IMR-90 (cell line): ENCODE measurements around the gene LHPP. TPM values are rescaled to one million over a fixed set of nuclear protein-coding genes. Genes with fewer than 3 reads are reported as not detected.

ENCODE experiments used
- ATAC-seq: fragments of 200-7000 bp; cut with Tn5 transposase; 2 replicates; pipeline ENCODE4 v1.9.1; 2020; ENCODE audit warnings: low read depth, mild to moderate bottlenecking, moderate library complexity
- BruUV-seq: library from RNA; stranded (reverse); fragments of 400-500 nt; replicated peaks from 2 replicates; lab custom pipeline; 2021; lab: Mats Ljungman, UMichigan
- CTCF ChIA-PET: fragments of 300-600 bp; formaldehyde crosslinking; extraction: SDS; loops from one replicate; lab custom pipeline; 2021; ENCODE audit warnings: antibody characterized with exemption; lab: Yijun Ruan, JAX
- POLR2A ChIA-PET: fragments of 300-600 bp; sonication (Branson Sonifier 250); formaldehyde crosslinking; loops from one replicate; lab custom pipeline; 2022; ENCODE audit warnings: antibody characterized with exemption; ENCODE audit not compliant: unreplicated experiment; lab: Charles Lee
- DNase-seq: peaks from one replicate; pipeline ENCODE4 v3.0.0; 2013
- H2AFZ ChIP-seq: replicated peaks from 2 replicates; pipeline ENCODE3; 2013; ENCODE audit warnings: low read length, mild to moderate bottlenecking; ENCODE audit not compliant: poor library complexity
- H2AK5ac ChIP-seq: 2 replicates; pipeline ENCODE4 v1.6.1; 2013; ENCODE audit warnings: low read depth, low read length, inconsistent platforms
- H2AK9ac ChIP-seq: replicated peaks from 2 replicates; pipeline ENCODE3; 2013; ENCODE audit warnings: mild to moderate bottlenecking, low read depth, low read length, moderate library complexity; ENCODE audit not compliant: poor library complexity
- H2BK120ac ChIP-seq: 2 replicates; pipeline ENCODE4 v1.6.1; 2013; ENCODE audit warnings: low read depth, low read length, inconsistent platforms
- H2BK15ac ChIP-seq: 3 replicates; pipeline ENCODE4 v1.6.1; 2013; ENCODE audit warnings: low read depth, low read length, inconsistent platforms
- H2BK20ac ChIP-seq: 2 replicates; pipeline ENCODE4 v1.6.1; 2013; ENCODE audit warnings: low read depth, mild to moderate bottlenecking, inconsistent platforms, low read length, moderate library complexity
- H2BK5ac ChIP-seq: 2 replicates; pipeline ENCODE4 v1.6.1; 2013; ENCODE audit warnings: mild to moderate bottlenecking, low read depth, low read length, inconsistent platforms; ENCODE audit not compliant: poor library complexity, severe bottlenecking
- H3K14ac ChIP-seq: replicated peaks from 2 replicates; pipeline ENCODE4 v1.6.1; 2013; ENCODE audit warnings: low read depth, low read length, inconsistent platforms
- H3K18ac ChIP-seq: 2 replicates; pipeline ENCODE4 v1.6.1; 2013; ENCODE audit warnings: low read depth, low read length, control low read depth
- H3K23ac ChIP-seq: 2 replicates; pipeline ENCODE4 v1.6.1; 2013; ENCODE audit warnings: low read depth, low read length, inconsistent platforms
- H3K27ac ChIP-seq: 2 replicates; pipeline ENCODE4 v1.5.1; 2013; ENCODE audit warnings: mild to moderate bottlenecking, control low read depth, low read length; ENCODE audit not compliant: insufficient read depth
- H3K27me3 ChIP-seq: 2 replicates; pipeline ENCODE4 v1.6.1; 2013; ENCODE audit warnings: low read length; ENCODE audit not compliant: control insufficient read depth, insufficient read depth
- H3K36me3 ChIP-seq: 2 replicates; pipeline ENCODE4 v1.6.1; 2013; ENCODE audit warnings: low read length, mixed read lengths; ENCODE audit not compliant: control insufficient read depth, insufficient read depth
- H3K4ac ChIP-seq: 2 replicates; pipeline ENCODE4 v1.6.1; 2013; ENCODE audit warnings: low read depth, low read length, inconsistent platforms
- H3K4me1 ChIP-seq: 2 replicates; pipeline ENCODE4 v1.6.1; 2013; ENCODE audit warnings: low read length, mixed read lengths; ENCODE audit not compliant: control insufficient read depth, insufficient read depth
- H3K4me2 ChIP-seq: 2 replicates; pipeline ENCODE4 v1.6.1; 2013; ENCODE audit warnings: low read depth, mild to moderate bottlenecking, control low read depth, low read length, moderate library complexity
- H3K4me3 ChIP-seq: 2 replicates; pipeline ENCODE4 v1.5.1; 2013; ENCODE audit warnings: low read depth, mild to moderate bottlenecking, control low read depth, low read length, moderate library complexity; ENCODE audit not compliant: insufficient read depth
- H3K56ac ChIP-seq: 2 replicates; pipeline ENCODE4 v1.6.1; 2013; ENCODE audit warnings: low read length, inconsistent platforms; ENCODE audit not compliant: insufficient read depth; ENCODE audit errors: extremely low read depth
- H3K79me1 ChIP-seq, 2 experiments: 2 replicates each; pipeline ENCODE4 v1.6.1; 2013; ENCODE audit warnings: low read length in 2 of 2, inconsistent platforms in 1 of 2, low read depth in 1 of 2
- H3K9ac ChIP-seq: 2 replicates; pipeline ENCODE4 v1.6.1; 2013; ENCODE audit warnings: low read depth, low read length, control low read depth
- H3K9me1 ChIP-seq: 2 replicates; pipeline ENCODE4 v1.6.1; 2013; ENCODE audit warnings: low read length, inconsistent platforms; ENCODE audit not compliant: insufficient read depth
- H3K9me3 ChIP-seq: 2 replicates; pipeline ENCODE4 v1.6.1; 2013; ENCODE audit warnings: low read length; ENCODE audit not compliant: control insufficient read depth, insufficient read depth
- H4K20me1 ChIP-seq: 2 replicates; pipeline ENCODE4 v1.6.1; 2013; ENCODE audit warnings: low read length, inconsistent platforms; ENCODE audit not compliant: insufficient read depth
- H4K5ac ChIP-seq: 2 replicates; pipeline ENCODE4 v1.6.1; 2013; ENCODE audit warnings: mild to moderate bottlenecking, low read depth, low read length, control low read depth
- H4K8ac ChIP-seq, 2 experiments: 2 replicates each; pipeline ENCODE4 v1.6.1; 2013; ENCODE audit warnings: low read depth in 2 of 2, low read length in 2 of 2, control low read depth in 1 of 2, inconsistent platforms in 1 of 2
- H4K91ac ChIP-seq: 2 replicates; pipeline ENCODE4 v1.6.1; 2013; ENCODE audit warnings: low read depth, low read length, inconsistent platforms; ENCODE audit not compliant: insufficient read depth
- CEBPB ChIP-seq: IDR thresholded peaks from 2 replicates; pipeline ENCODE4 v1.6.1; 2012; ENCODE audit warnings: low read depth, low read length, improper control_type of control experiment
- FOS ChIP-seq: fragments of 150-350 bp; IDR thresholded peaks from 2 replicates; pipeline ENCODE4 v1.6.1; 2016; ENCODE audit warnings: low read depth, low read length
- MAZ ChIP-seq: IDR thresholded peaks from 2 replicates; pipeline ENCODE4 v1.6.1; 2012; ENCODE audit warnings: low read depth, mild to moderate bottlenecking, low read length, improper control_type of control experiment, moderate library complexity, borderline replicate concordance
- MXI1 ChIP-seq: IDR thresholded peaks from 2 replicates; pipeline ENCODE4 v1.6.1; 2012; ENCODE audit warnings: low read depth, mild to moderate bottlenecking, low read length, moderate library complexity, borderline replicate concordance
- RAD21 ChIP-seq: IDR thresholded peaks from 2 replicates; pipeline ENCODE4 v1.6.1; 2012; ENCODE audit warnings: low read length, improper control_type of control experiment
- RCOR1 ChIP-seq: IDR thresholded peaks from 2 replicates; pipeline ENCODE4 v1.6.1; 2012; ENCODE audit warnings: mild to moderate bottlenecking, low read length, improper control_type of control experiment; ENCODE audit not compliant: insufficient replicate concordance
- RFX5 ChIP-seq: IDR thresholded peaks from 2 replicates; pipeline ENCODE4 v1.8.0; 2012; ENCODE audit warnings: low read depth, mild to moderate bottlenecking, low read length, moderate library complexity
- SMC3 ChIP-seq: fragments of 150-350 bp; IDR thresholded peaks from 2 replicates; pipeline ENCODE4 v1.6.1; 2016; ENCODE audit warnings: low read depth, mild to moderate bottlenecking, antibody characterized with exemption, low read length, moderate library complexity
- WGBS, 2 experiments: methylation state at CpG; one replicate each; pipeline versions ENCODE4 v1.1.5 to v1.1.7; 2013; ENCODE audit warnings: missing lambda C conversion rate in 2 of 2; ENCODE audit not compliant: insufficient read length in 1 of 2; ENCODE audit errors: extremely low coverage in 2 of 2; 5-methylcytosine and 5-hydroxymethylcytosine counted together
- dilution Hi-C: fragments of 300-500 bp; cut with HindIII; formaldehyde crosslinking; loops from one replicate; pipeline ENCODE4 v1.14.3; 2018; ENCODE audit warnings: low sequenced_read_pairs; ENCODE audit not compliant: unreplicated experiment
- in situ Hi-C: fragments of 300-500 bp; cut with MboI; formaldehyde crosslinking; loops from 3 replicates; pipeline ENCODE4 v1.14.3; 2019; ENCODE audit warnings: low sequenced_read_pairs, inconsistent platforms, mixed read lengths
- intact Hi-C: fragments of 100-400 bp; cut with micrococcal nuclease; formaldehyde crosslinking; loops from 2 replicates; pipeline ENCODE4 v1.10.0; 2022
- polyA plus RNA-seq, 3 experiments: library from polyadenylated mRNA; depleted of rRNA; stranded (reverse); fragments of >200 nt; gene quantifications; 2 replicates each; pipeline ENCODE4 v1.2.3, GENCODE V29; 2012; ENCODE audit warnings: low replicate concordance in 1 of 3
- total RNA-seq: library from RNA; depleted of rRNA; stranded (reverse); fragments of >200 nt; gene quantifications from 2 replicates; pipeline ENCODE4 v1.2.3, GENCODE V29; 2012
- TF ChIP-seq, protein P1 (sequence below): conservative IDR thresholded peaks from 2 replicates; pipeline ENCODE4 v1.5.1; 2012; ENCODE audit warnings: mild to moderate bottlenecking, low read depth, low read length, improper control_type of control experiment
- TF ChIP-seq, protein P2 (sequence below): fragments of 150-350 bp; IDR thresholded peaks from 2 replicates; pipeline ENCODE4 v1.6.1; 2017; ENCODE audit warnings: mild to moderate bottlenecking, antibody characterized with exemption, low read length, low read depth

LHPP gene
- total and polyA plus RNA-seq, 2 of the 4 experiments (the other 2 are of a cell fraction) = 2.7 to 8.3 TPM

DNA sequence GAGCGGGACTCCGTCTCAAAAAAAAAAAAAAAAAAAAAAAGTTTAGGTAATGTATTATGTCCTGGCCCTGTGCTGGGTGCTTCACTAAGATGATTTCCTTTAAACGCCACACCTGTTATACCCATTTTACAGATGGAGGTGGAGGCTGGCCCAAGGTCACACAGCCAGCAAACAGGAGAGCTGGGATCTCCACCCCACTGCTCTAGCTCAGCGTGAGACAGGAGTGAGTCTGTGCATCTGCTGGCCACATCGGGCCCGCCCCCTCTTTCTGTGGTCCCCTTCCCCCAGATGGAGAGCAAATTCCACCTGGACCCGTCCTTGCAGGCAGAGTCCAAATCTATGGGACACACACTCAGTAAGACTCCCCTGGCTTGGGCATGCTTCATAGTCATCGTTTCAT lies 51.0 kb downstream of the LHPP start:
- ChIA-PET POLR2A (no interaction called here), CTCF (interaction anchor here (1.5 kb wide), 1 partner anchor 18 kb away, joined by 3 read pairs; no protein-coding TSS in a partner anchor)
- Histone ChIP-seq H4K8ac (no peak overlapping the region), H2AK9ac (no peak overlapping the region), H3K36me3 (no peaks in the 10 kb centered on the region), H4K20me1 (no peaks in the 10 kb centered on the region), H4K5ac (no peak overlapping the region), H4K91ac (no peak overlapping the region), H3K4me1 (no peaks in the 10 kb centered on the region), H3K18ac (no peak overlapping the region), H3K14ac (no peak overlapping the region), H3K9ac (no peak overlapping the region), H2AFZ (no peak overlapping the region), H2BK5ac (no peak overlapping the region), H2BK120ac (no peak overlapping the region), H3K27me3 (peaks cover 2% of the 10 kb centered on the region; the same call in 1 of the 2 replicates), H2BK20ac (no peak overlapping the region), H3K4me2 (no peak overlapping the region), H3K56ac (no peak overlapping the region), H2AK5ac (no peak overlapping the region), H3K9me3 (no peaks in the 10 kb centered on the region), H3K4me3 (no peak overlapping the region), H3K4ac (no peak overlapping the region), H3K27ac (no peak overlapping the region), H3K9me1 (no peaks in the 10 kb centered on the region), H2BK15ac (no peak overlapping the region), H3K23ac (no peak overlapping the region), H3K79me1 (no peaks in the 10 kb centered on the region)
- ATAC-seq (no peak), DNase-seq (no peak)
- intact Hi-C loops = loop anchor here (10.0 kb wide), 1 partner anchor 1882 kb away; no protein-coding TSS in a partner anchor
- TF ChIP-seq, protein P1, sequence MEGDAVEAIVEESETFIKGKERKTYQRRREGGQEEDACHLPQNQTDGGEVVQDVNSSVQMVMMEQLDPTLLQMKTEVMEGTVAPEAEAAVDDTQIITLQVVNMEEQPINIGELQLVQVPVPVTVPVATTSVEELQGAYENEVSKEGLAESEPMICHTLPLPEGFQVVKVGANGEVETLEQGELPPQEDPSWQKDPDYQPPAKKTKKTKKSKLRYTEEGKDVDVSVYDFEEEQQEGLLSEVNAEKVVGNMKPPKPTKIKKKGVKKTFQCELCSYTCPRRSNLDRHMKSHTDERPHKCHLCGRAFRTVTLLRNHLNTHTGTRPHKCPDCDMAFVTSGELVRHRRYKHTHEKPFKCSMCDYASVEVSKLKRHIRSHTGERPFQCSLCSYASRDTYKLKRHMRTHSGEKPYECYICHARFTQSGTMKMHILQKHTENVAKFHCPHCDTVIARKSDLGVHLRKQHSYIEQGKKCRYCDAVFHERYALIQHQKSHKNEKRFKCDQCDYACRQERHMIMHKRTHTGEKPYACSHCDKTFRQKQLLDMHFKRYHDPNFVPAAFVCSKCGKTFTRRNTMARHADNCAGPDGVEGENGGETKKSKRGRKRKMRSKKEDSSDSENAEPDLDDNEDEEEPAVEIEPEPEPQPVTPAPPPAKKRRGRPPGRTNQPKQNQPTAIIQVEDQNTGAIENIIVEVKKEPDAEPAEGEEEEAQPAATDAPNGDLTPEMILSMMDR = no peak
- TF ChIP-seq RCOR1 = no peak
- TF ChIP-seq RFX5 = no peak
- TF ChIP-seq, protein P2, sequence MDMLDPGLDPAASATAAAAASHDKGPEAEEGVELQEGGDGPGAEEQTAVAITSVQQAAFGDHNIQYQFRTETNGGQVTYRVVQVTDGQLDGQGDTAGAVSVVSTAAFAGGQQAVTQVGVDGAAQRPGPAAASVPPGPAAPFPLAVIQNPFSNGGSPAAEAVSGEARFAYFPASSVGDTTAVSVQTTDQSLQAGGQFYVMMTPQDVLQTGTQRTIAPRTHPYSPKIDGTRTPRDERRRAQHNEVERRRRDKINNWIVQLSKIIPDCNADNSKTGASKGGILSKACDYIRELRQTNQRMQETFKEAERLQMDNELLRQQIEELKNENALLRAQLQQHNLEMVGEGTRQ = no peak
- no peak for TF ChIP-seq MAZ
- no peak for TF ChIP-seq FOS
- TF ChIP-seq RAD21 = no peak
- TF ChIP-seq SMC3 = no peak
- TF ChIP-seq CEBPB = no peak
- TF ChIP-seq MXI1 = no peak
- in situ Hi-C loops = no loop called here
- dilution Hi-C loops = no loop called here
- no TSS peak for BruUV-seq
- 100% methylated on average over 1 of the region's 8 CpGs; no CpG with 5 or more reads in 1 of the 2 experiments for WGBS, 2 experiments
